ENCODE data around the gene METTL9.
"Not testable (repeated sequence)": the region's sequence is repeated elsewhere in the genome, so short reads cannot be mapped to it uniquely, and the experiment has no call there.

The METTL9 gene

DNA sequence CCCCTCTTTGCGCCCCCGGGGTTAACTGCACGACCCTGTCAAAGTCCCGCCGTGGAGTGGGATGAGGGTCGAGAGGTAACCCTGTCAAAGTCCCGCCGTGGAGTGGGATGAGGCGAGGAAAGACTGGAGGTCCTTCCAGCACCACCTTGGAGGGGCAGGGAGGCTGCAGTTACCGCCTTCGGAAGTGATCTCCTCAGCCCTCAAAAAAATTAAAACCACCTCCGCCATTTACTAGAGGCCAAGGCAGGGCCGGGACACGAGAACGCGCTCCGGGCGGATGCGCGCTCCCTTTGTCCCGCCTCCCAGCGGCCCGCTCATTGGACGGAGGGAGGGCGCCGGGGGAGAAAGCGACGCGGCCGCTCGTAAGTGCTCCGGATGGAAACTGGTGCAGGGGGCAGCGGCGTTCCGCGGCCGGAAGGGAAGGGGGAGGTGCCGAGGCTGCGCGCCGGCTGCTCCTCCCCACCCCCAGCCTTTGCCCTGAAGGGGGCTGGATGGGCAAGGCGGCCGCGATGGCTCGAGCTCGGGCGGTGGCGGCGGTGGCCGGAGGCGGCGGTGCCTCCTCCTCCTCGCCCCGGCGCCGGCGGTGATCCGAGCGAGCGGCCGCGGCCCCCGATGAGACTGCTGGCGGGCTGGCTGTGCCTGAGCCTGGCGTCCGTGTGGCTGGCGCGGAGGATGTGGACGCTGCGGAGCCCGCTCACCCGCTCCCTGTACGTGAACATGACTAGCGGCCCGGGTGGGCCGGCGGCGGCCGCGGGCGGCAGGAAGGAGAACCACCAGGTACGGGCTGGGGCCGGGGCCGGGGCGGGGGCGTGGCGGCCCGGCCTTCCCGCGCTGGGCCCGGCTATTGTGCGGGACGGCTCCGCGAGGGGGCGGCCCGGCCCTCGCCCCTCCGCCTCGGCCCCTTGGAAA, at the start of gene METTL9:
Gene METTL9, plus strand, starts transcription at position 456 of the 909 bp plus-strand sequence. Its CDS starts 157 bp downstream, at position 613.
- DNase-seq (ENCODE audit: insufficient read length, low spot score) (peak; percentile 91), FAIRE-seq (peak; percentile 66)

DNA sequence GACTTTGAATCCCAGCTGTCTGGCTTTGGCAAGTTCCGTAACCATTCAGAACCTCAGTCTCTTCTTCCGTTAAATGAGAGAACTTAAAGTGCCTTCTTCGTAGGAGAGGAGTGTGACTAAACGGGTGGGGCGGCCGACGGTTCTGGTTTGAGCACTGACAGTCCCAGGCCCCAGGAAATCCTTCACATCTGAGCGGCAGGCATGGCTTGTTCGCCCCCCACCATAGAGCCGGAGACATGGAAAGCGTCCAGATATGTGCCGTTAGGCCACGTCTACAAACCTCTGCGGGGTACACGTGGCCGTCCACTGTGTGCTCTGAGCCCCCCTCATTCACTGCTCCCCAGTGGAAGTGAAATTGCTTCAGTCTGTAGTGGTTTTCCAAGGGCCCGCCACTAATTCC, 49.4 kb upstream of the METTL9 start:
- not testable (repeated sequence) for DNase-seq (ENCODE audit: insufficient read length, low spot score); FAIRE-seq

- not testable (repeated sequence) for FAIRE-seq
Measured at GRCh38 chr16:21550435-21550834, 48.9 kb upstream of the METTL9 start.

GRCh38 chr16:21551076-21551475, 48.3 kb upstream of the METTL9 start:
- DNase-seq (ENCODE audit: insufficient read length, low spot score); FAIRE-seq: not testable (repeated sequence)

More at GRCh38 chr16:21550435-21550834, 48.9 kb upstream of the METTL9 start:
- not testable (repeated sequence) for DNase-seq (ENCODE audit: insufficient read length, low spot score)

DNA sequence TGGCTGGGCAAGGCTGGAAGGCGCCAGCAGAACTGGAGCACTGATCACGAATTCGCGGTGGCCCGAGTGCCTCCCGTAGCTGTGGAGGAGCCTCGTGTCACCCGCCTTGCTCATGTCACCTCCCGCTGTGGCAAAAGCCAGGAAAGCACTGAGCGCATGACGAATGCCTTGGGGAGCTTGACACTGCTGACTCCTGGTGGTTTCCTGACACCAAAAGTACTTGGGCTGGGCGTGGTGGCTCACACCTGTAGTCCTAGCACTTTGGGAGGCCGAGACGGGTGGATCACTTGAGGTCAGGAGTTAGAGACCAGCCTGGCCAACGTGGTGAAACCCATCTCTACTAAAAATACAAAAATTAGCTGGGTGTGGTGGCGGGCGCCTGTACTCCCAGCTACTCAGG, 47.8 kb upstream of the METTL9 start:
- not testable (repeated sequence) for DNase-seq (ENCODE audit: insufficient read length, low spot score); FAIRE-seq

DNA sequence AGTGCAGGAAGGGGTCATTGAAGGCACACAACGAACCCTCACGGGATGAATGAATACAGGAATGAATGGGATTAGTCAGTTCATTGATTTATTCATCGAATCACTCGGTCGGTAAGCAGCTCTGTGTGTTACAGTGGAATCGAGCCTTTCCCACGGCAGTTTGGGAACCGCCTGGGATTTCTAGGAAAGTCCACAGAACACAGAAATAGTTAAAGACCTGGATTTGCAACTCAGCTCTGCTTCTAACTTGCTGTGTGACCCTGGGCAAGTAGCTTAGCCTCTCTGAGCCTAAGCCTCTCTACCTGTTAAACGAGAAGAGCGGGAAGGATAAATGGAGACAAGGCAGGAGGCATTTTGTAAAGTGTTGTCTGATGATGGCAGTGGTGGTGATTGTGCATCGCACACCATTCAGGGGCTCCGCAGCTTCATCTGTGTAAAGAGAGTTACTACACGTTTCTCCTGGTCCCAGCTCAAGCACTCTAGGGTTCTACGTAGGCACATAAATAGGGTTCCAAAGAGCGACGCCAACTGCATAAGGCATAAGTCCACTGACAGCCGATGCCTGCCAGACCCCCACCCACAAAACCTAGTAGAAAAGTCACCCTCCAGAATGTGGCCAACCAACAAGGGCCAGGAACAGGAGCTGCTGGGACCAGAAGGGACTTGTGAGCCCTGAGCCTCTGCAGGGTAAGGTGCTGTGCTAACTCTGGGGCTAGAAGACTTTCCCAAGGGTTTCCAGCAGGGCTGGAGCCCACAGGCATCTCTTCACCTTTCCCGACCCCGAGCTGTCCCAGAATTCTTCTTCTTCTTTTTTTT, 45.7 kb upstream of the METTL9 start:
- DNase-seq (ENCODE audit: insufficient read length, low spot score); FAIRE-seq: not testable (repeated sequence)

DNA sequence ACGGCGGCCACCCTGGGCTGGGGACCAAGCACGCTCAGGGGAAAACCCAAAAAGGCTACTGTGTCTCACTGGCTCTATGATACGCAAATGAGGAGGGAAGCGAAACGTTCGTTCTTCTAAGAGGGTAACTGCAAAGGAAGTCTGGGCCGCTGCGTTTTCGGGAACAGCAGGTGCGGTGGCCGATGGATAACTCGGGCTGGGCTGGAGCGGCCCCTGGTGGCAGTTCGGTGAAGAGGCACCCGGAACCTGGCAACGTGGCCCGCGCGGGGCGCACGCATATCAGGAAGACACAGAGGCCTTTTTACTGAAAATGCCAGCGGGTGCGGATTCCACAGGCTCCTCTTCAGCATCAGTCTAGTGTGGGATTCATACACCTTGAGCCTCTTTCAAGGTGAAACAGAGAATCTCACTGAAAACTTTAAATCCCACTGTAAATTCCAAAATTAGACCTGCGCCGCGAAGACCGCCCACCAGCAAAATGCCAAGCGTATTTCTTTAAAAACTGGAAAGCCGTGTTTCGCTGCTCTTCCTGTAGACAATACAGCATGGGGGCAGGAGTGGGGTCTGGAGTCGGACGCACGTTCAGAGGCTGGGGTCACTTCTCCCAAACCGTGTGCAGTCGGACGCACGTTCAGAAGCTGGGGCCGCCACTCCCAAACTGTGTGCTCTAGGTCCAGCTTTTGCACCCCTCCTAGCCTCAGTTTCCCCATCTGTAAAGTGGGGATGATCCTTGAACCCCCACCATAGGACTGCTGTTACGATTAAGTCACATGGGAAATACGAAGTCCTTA, 44.4 kb upstream of the METTL9 start:
- FAIRE-seq, result no peak
- peak; percentile 86 for DNase-seq (ENCODE audit: insufficient read length, low spot score)

- not testable (repeated sequence) for DNase-seq (ENCODE audit: insufficient read length, low spot score); FAIRE-seq
Measured at GRCh38 chr16:21555621-21556020, 43.8 kb upstream of the METTL9 start.

DNA sequence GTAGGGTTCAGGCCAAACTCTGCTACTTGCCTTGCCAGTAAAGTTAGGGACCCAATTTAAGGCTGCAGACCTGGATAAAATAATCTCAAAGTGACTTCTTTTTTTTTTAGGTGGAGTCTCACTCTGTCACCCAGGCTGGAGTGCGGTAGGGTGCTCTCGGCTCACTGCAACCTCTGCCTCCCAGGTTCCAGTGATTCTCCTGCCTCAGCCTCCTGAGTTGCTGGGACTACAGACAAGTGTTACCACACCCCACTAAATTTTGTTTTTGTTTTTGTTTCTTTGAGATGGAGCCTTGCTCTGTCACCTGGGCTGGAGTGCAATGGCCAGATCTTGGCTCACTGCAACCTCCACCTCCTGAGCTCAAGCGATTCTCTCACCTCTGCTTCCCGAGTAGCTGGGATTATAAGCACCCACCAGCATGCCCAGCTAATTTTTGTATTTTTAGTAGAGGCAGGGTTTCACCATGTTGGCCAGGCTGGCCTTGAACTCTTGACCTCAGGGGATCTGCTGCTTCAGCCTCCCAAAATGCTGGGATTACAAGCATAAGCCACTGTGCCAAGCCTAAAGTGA, 43.3 kb upstream of the METTL9 start:
- not testable (repeated sequence) for DNase-seq (ENCODE audit: insufficient read length, low spot score); FAIRE-seq

DNA sequence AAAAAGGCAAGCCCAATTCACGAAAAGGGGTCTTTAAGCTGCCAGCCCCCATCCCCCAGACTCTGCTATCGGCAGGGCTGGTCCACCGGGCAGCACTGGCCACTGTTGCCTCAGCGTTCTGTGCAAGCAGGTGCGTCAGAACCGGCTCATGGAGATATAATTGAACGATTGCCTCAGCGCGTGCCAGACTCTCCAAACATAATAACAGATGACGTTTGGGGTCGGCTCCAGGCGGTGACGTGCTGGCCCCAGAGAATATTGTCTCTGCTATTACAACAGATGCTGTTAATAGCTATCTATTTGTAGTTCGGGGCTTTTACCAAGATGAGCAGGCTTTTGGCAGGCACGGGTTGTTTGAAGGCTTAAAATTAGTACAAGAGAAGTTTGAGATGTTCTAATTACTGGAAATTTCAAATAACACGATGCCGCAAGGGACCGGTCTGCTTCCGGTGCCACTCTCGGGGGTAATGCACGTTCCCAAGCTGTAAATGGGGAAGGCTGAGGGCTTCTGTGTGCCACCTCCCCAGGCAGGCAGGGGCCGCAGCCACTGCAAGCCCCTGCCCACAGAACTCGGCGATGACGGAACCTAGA, 42.6 kb upstream of the METTL9 start:
- not testable (repeated sequence) for DNase-seq (ENCODE audit: insufficient read length, low spot score); FAIRE-seq

GRCh38 chr16:21560462-21560861, 38.9 kb upstream of the METTL9 start:
- DNase-seq (ENCODE audit: insufficient read length, low spot score) (no peak), FAIRE-seq (no peak)

- FAIRE-seq, result no peak
- DNase-seq (ENCODE audit: insufficient read length, low spot score), result no peak
Measured at GRCh38 chr16:21563676-21564075, 35.7 kb upstream of the METTL9 start.

DNA sequence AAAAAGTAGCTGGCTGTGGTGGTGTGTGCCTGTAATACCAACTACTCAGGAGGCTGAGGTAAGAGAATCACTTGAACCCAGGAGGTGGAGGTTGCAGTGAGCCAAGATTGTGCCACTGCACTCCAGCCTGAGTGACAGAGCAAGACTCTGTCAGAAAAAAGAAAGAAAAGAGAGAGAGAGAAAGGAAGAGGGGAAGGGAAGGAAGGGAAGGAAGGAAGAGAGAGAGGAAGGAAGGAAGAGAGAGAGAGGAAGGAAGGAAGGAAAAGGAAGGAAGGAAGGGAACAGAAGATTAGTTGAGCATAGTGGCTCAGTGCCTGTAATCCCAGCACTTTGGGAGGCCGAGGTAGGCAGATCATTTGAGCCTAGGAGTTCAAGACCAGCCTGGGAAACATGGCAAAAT, 35.0 kb upstream of the METTL9 start:
- not testable (repeated sequence) for FAIRE-seq; DNase-seq (ENCODE audit: insufficient read length, low spot score)

DNA sequence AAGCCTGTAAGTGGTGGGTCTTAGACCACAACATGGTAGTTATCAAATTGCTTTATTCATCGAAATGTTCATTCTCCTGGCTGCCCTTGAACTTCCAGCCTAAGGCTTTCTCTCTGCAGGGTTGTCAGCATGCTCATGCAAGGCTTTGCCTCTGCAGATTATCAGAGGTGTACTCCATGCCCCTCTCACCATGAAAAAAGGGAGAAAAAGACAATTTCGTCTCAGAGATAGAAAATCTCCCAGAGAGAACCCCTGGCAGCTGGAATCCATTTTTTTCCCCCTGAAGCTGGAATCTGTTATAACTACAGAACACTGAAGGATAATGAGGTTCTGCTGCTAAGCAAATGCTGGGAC, 33.9 kb upstream of the METTL9 start:
- no peak for DNase-seq (ENCODE audit: insufficient read length, low spot score)
- no peak for FAIRE-seq

GRCh38 chr16:21565861-21566669, 33.3 kb upstream of the METTL9 start:
- DNase-seq (ENCODE audit: insufficient read length, low spot score), result no peak
- no peak for FAIRE-seq

DNA sequence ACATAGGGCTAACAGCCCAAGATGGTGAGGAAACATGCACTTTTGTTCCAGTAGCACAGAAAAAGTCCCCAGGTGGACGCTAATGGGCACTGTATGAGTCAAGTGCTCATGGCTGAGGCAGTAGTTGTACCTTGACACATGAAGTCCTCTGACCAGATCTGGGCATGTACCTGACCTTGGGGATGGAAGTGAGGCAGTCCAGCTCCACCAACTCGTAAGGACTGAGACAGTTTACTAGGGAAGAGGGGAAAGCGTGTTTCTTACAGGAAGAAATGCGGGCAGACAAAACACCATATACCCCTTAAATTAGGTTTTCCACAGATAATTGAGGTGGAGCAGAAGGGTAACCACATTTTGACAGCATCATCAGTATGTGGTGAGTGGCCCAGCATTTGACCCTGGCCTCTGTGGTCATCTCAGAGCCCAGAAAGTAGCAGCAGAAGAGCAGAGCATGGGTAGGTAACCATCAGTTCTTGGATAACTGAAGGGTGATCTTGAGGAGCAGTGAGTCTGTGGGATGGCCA, 32.4 kb upstream of the METTL9 start:
- DNase-seq (ENCODE audit: insufficient read length, low spot score) (no peak), FAIRE-seq (no peak)

- not testable (repeated sequence) for FAIRE-seq; DNase-seq (ENCODE audit: insufficient read length, low spot score)
Measured at GRCh38 chr16:21567496-21567895, 31.9 kb upstream of the METTL9 start.

- DNase-seq (ENCODE audit: insufficient read length, low spot score) (no peak), FAIRE-seq (no peak)
Measured at GRCh38 chr16:21568502-21569189, 30.7 kb upstream of the METTL9 start.
